IMR-90 (cell line): ENCODE data around the gene SLC25A12. TPM values are rescaled to one million over a fixed set of nuclear protein-coding genes. Genes with fewer than 3 reads are reported as not detected.
A peak's percentile ranks its signal among the peaks of the same experiment; 100 is the strongest.

ENCODE experiments used
- ATAC-seq: fragments of 200-7000 bp; cut with Tn5 transposase; 2 replicates; pipeline ENCODE4 v1.9.1; 2020; ENCODE audit warnings: low read depth, mild to moderate bottlenecking, moderate library complexity
- Bru-seq: library from RNA; stranded (reverse); fragments of 400-500 nt; gene quantifications from one replicate; lab custom pipeline; 2021; lab: Mats Ljungman, UMichigan
- BruChase-seq, 2 experiments: library from RNA; stranded (reverse); fragments of 400-500 nt; gene quantifications; one replicate each; lab custom pipeline; 2021; lab: Mats Ljungman, UMichigan
- BruUV-seq: library from RNA; stranded (reverse); fragments of 400-500 nt; replicated peaks from 2 replicates; lab custom pipeline; 2021; lab: Mats Ljungman, UMichigan
- CTCF ChIA-PET: fragments of 300-600 bp; formaldehyde crosslinking; extraction: SDS; loops from one replicate; lab custom pipeline; 2021; ENCODE audit warnings: antibody characterized with exemption; lab: Yijun Ruan, JAX
- POLR2A ChIA-PET: fragments of 300-600 bp; sonication (Branson Sonifier 250); formaldehyde crosslinking; loops from one replicate; lab custom pipeline; 2022; ENCODE audit warnings: antibody characterized with exemption; ENCODE audit not compliant: unreplicated experiment; lab: Charles Lee
- DNase-seq: peaks from one replicate; pipeline ENCODE4 v3.0.0; 2013
- H2AFZ ChIP-seq: replicated peaks from 2 replicates; pipeline ENCODE3; 2013; ENCODE audit warnings: low read length, mild to moderate bottlenecking; ENCODE audit not compliant: poor library complexity
- H2AK5ac ChIP-seq: 2 replicates; pipeline ENCODE4 v1.6.1; 2013; ENCODE audit warnings: low read depth, low read length, inconsistent platforms
- H2AK9ac ChIP-seq: replicated peaks from 2 replicates; pipeline ENCODE3; 2013; ENCODE audit warnings: mild to moderate bottlenecking, low read depth, low read length, moderate library complexity; ENCODE audit not compliant: poor library complexity
- H2BK120ac ChIP-seq: 2 replicates; pipeline ENCODE4 v1.6.1; 2013; ENCODE audit warnings: low read depth, low read length, inconsistent platforms
- H2BK15ac ChIP-seq: 3 replicates; pipeline ENCODE4 v1.6.1; 2013; ENCODE audit warnings: low read depth, low read length, inconsistent platforms
- H2BK20ac ChIP-seq: 2 replicates; pipeline ENCODE4 v1.6.1; 2013; ENCODE audit warnings: low read depth, mild to moderate bottlenecking, inconsistent platforms, low read length, moderate library complexity
- H2BK5ac ChIP-seq: 2 replicates; pipeline ENCODE4 v1.6.1; 2013; ENCODE audit warnings: mild to moderate bottlenecking, low read depth, low read length, inconsistent platforms; ENCODE audit not compliant: poor library complexity, severe bottlenecking
- H3K14ac ChIP-seq: replicated peaks from 2 replicates; pipeline ENCODE4 v1.6.1; 2013; ENCODE audit warnings: low read depth, low read length, inconsistent platforms
- H3K18ac ChIP-seq: 2 replicates; pipeline ENCODE4 v1.6.1; 2013; ENCODE audit warnings: low read depth, low read length, control low read depth
- H3K23ac ChIP-seq: 2 replicates; pipeline ENCODE4 v1.6.1; 2013; ENCODE audit warnings: low read depth, low read length, inconsistent platforms
- H3K27ac ChIP-seq: 2 replicates; pipeline ENCODE4 v1.5.1; 2013; ENCODE audit warnings: mild to moderate bottlenecking, control low read depth, low read length; ENCODE audit not compliant: insufficient read depth
- H3K27me3 ChIP-seq: 2 replicates; pipeline ENCODE4 v1.6.1; 2013; ENCODE audit warnings: low read length; ENCODE audit not compliant: control insufficient read depth, insufficient read depth
- H3K36me3 ChIP-seq: 2 replicates; pipeline ENCODE4 v1.6.1; 2013; ENCODE audit warnings: low read length, mixed read lengths; ENCODE audit not compliant: control insufficient read depth, insufficient read depth
- H3K4ac ChIP-seq: 2 replicates; pipeline ENCODE4 v1.6.1; 2013; ENCODE audit warnings: low read depth, low read length, inconsistent platforms
- H3K4me1 ChIP-seq: 2 replicates; pipeline ENCODE4 v1.6.1; 2013; ENCODE audit warnings: low read length, mixed read lengths; ENCODE audit not compliant: control insufficient read depth, insufficient read depth
- H3K4me2 ChIP-seq: 2 replicates; pipeline ENCODE4 v1.6.1; 2013; ENCODE audit warnings: low read depth, mild to moderate bottlenecking, control low read depth, low read length, moderate library complexity
- H3K4me3 ChIP-seq: 2 replicates; pipeline ENCODE4 v1.5.1; 2013; ENCODE audit warnings: low read depth, mild to moderate bottlenecking, control low read depth, low read length, moderate library complexity; ENCODE audit not compliant: insufficient read depth
- H3K56ac ChIP-seq: 2 replicates; pipeline ENCODE4 v1.6.1; 2013; ENCODE audit warnings: low read length, inconsistent platforms; ENCODE audit not compliant: insufficient read depth; ENCODE audit errors: extremely low read depth
- H3K79me1 ChIP-seq, 2 experiments: 2 replicates each; pipeline ENCODE4 v1.6.1; 2013; ENCODE audit warnings: low read length in 2 of 2, inconsistent platforms in 1 of 2, low read depth in 1 of 2
- H3K9ac ChIP-seq: 2 replicates; pipeline ENCODE4 v1.6.1; 2013; ENCODE audit warnings: low read depth, low read length, control low read depth
- H3K9me1 ChIP-seq: 2 replicates; pipeline ENCODE4 v1.6.1; 2013; ENCODE audit warnings: low read length, inconsistent platforms; ENCODE audit not compliant: insufficient read depth
- H3K9me3 ChIP-seq: 2 replicates; pipeline ENCODE4 v1.6.1; 2013; ENCODE audit warnings: low read length; ENCODE audit not compliant: control insufficient read depth, insufficient read depth
- H4K20me1 ChIP-seq: 2 replicates; pipeline ENCODE4 v1.6.1; 2013; ENCODE audit warnings: low read length, inconsistent platforms; ENCODE audit not compliant: insufficient read depth
- H4K5ac ChIP-seq: 2 replicates; pipeline ENCODE4 v1.6.1; 2013; ENCODE audit warnings: mild to moderate bottlenecking, low read depth, low read length, control low read depth
- H4K8ac ChIP-seq, 2 experiments: 2 replicates each; pipeline ENCODE4 v1.6.1; 2013; ENCODE audit warnings: low read depth in 2 of 2, low read length in 2 of 2, control low read depth in 1 of 2, inconsistent platforms in 1 of 2
- H4K91ac ChIP-seq: 2 replicates; pipeline ENCODE4 v1.6.1; 2013; ENCODE audit warnings: low read depth, low read length, inconsistent platforms; ENCODE audit not compliant: insufficient read depth
- BHLHE40 ChIP-seq: fragments of 150-350 bp; IDR thresholded peaks from 2 replicates; pipeline ENCODE4 v1.6.1; 2016; ENCODE audit warnings: mild to moderate bottlenecking, low read depth, low read length
- CEBPB ChIP-seq: IDR thresholded peaks from 2 replicates; pipeline ENCODE4 v1.6.1; 2012; ENCODE audit warnings: low read depth, low read length, improper control_type of control experiment
- CTCF ChIP-seq: conservative IDR thresholded peaks from 2 replicates; pipeline ENCODE4 v1.5.1; 2012; ENCODE audit warnings: mild to moderate bottlenecking, low read depth, low read length, improper control_type of control experiment
- ELK1 ChIP-seq: fragments of 150-350 bp; IDR thresholded peaks from 2 replicates; pipeline ENCODE4 v1.6.1; 2016; ENCODE audit warnings: low read depth, mild to moderate bottlenecking, low read length, moderate library complexity, borderline replicate concordance
- FOS ChIP-seq: fragments of 150-350 bp; IDR thresholded peaks from 2 replicates; pipeline ENCODE4 v1.6.1; 2016; ENCODE audit warnings: low read depth, low read length
- MXI1 ChIP-seq: IDR thresholded peaks from 2 replicates; pipeline ENCODE4 v1.6.1; 2012; ENCODE audit warnings: low read depth, mild to moderate bottlenecking, low read length, moderate library complexity, borderline replicate concordance
- NFE2L2 ChIP-seq: fragments of 150-350 bp; IDR thresholded peaks from 2 replicates; pipeline ENCODE4 v1.6.1; 2016; ENCODE audit warnings: low read depth, mild to moderate bottlenecking, low read length
- POLR2A ChIP-seq: IDR thresholded peaks from 2 replicates; pipeline ENCODE4 v1.6.1; 2012; ENCODE audit warnings: mild to moderate bottlenecking, low read depth, low read length
- RAD21 ChIP-seq: IDR thresholded peaks from 2 replicates; pipeline ENCODE4 v1.6.1; 2012; ENCODE audit warnings: low read length, improper control_type of control experiment
- RCOR1 ChIP-seq: IDR thresholded peaks from 2 replicates; pipeline ENCODE4 v1.6.1; 2012; ENCODE audit warnings: mild to moderate bottlenecking, low read length, improper control_type of control experiment; ENCODE audit not compliant: insufficient replicate concordance
- RFX5 ChIP-seq: IDR thresholded peaks from 2 replicates; pipeline ENCODE4 v1.8.0; 2012; ENCODE audit warnings: low read depth, mild to moderate bottlenecking, low read length, moderate library complexity
- SMC3 ChIP-seq: fragments of 150-350 bp; IDR thresholded peaks from 2 replicates; pipeline ENCODE4 v1.6.1; 2016; ENCODE audit warnings: low read depth, mild to moderate bottlenecking, antibody characterized with exemption, low read length, moderate library complexity
- WGBS, 2 experiments: methylation state at CpG; one replicate each; pipeline versions ENCODE4 v1.1.5 to v1.1.7; 2013; ENCODE audit warnings: missing lambda C conversion rate in 2 of 2; ENCODE audit not compliant: insufficient read length in 1 of 2; ENCODE audit errors: extremely low coverage in 2 of 2; 5-methylcytosine and 5-hydroxymethylcytosine counted together
- dilution Hi-C: fragments of 300-500 bp; cut with HindIII; formaldehyde crosslinking; loops from one replicate; pipeline ENCODE4 v1.14.3; 2018; ENCODE audit warnings: low sequenced_read_pairs; ENCODE audit not compliant: unreplicated experiment
- in situ Hi-C: fragments of 300-500 bp; cut with MboI; formaldehyde crosslinking; loops from 3 replicates; pipeline ENCODE4 v1.14.3; 2019; ENCODE audit warnings: low sequenced_read_pairs, inconsistent platforms, mixed read lengths
- intact Hi-C: fragments of 100-400 bp; cut with micrococcal nuclease; formaldehyde crosslinking; loops from 2 replicates; pipeline ENCODE4 v1.10.0; 2022
- long read RNA-seq: library from polyadenylated mRNA; unstranded; transcript quantifications from one replicate; pipeline ENCODE4 v2.0.0, GENCODE V29; 2021; ENCODE audit not compliant: unreplicated experiment
- polyA plus RNA-seq, 3 experiments: library from polyadenylated mRNA; depleted of rRNA; stranded (reverse); fragments of >200 nt; gene quantifications; 2 replicates each; pipeline ENCODE4 v1.2.3, GENCODE V29; 2012; ENCODE audit warnings: low replicate concordance in 1 of 3
- total RNA-seq: library from RNA; depleted of rRNA; stranded (reverse); fragments of >200 nt; gene quantifications from 2 replicates; pipeline ENCODE4 v1.2.3, GENCODE V29; 2012; rRNA removed

Gene SLC25A12
- total RNA-seq (17.6 and 23.6 TPM in 2 replicates), polyA plus RNA-seq (2012; rRNA removed) (13.9 and 16.3 TPM in 2 replicates), Bru-seq, nascent RNA (percentile 70 among the genes with signal in this experiment), BruChase-seq, experiment 1, labeled RNA remaining after a 6-hour chase (percentile 66 among the genes with signal in this experiment), BruChase-seq, experiment 2, labeled RNA remaining after a 2-hour chase (percentile 60 among the genes with signal in this experiment)
- 5.2 and 8.9 TPM in 2 replicates for polyA plus RNA-seq (2012; cell fraction: cytosol; rRNA removed)
- polyA plus RNA-seq (2012; cell fraction: nucleus; rRNA removed; ENCODE audit: low replicate concordance) = 12.7 and 38.3 TPM in 2 replicates
- long read RNA-seq, transcript SLC25A12-202 (18 exons, 2,979 nt) = major isoform, 15 of 24 reads
- long read RNA-seq, partial matches to known transcripts = 3 of 24 reads
- long read RNA-seq, other reads (novel, unspliced or antisense) = 6 of 24 reads

GRCh38 chr2:171893824-171894611 is at the start of gene SLC25A12:
Gene SLC25A12, minus strand, starts transcription at chr2:171894244. Its CDS starts 30 bp downstream, at chr2:171894214.
- Histone ChIP-seq H3K27ac (peak within 1 kb of the TSS; percentile 78), H2AK5ac (peak within 1 kb of the TSS; percentile 94), H4K91ac (peak within 1 kb of the TSS; percentile 54), H3K9me1 (0 out of 2 replicates have a peak, but pooled peaks cover 3% of the 10 kb centered on the region), H2BK120ac (peak within 1 kb of the TSS; percentile 64; the same call in 1 of the 2 replicates), H4K20me1 (no peaks in the 10 kb centered on the region), H2AK9ac (peak within 1 kb of the TSS; percentile 92), H2BK20ac (no peak within 1 kb of the TSS), H3K23ac (peak within 1 kb of the TSS; percentile 85), H2BK15ac (peak within 1 kb of the TSS; percentile 29; the same call in 1 of the 3 replicates), H4K8ac (peak within 1 kb of the TSS; percentile 82 to 94), H3K18ac (peak within 1 kb of the TSS; percentile 56), H3K79me1 (peaks cover 8 to 9% of the 10 kb centered on the region in 2 experiments; a peak in 3 of 4 replicates), H3K14ac (peak within 1 kb of the TSS; percentile 90), H2BK5ac (peak within 1 kb of the TSS; percentile 74), H3K9ac (peak within 1 kb of the TSS; percentile 82), H3K4me1 (no peaks in the 10 kb centered on the region), H3K9me3 (no peaks in the 10 kb centered on the region), H3K4me2 (peak within 1 kb of the TSS; percentile 96), H2AFZ (peak within 1 kb of the TSS; percentile 99), H3K4me3 (peak within 1 kb of the TSS; percentile 85), H3K56ac (peak within 1 kb of the TSS; percentile 50; the same call in 1 of the 2 replicates), H3K4ac (peak within 1 kb of the TSS; percentile 86), H3K27me3 (no peaks in the 10 kb centered on the region), H3K36me3 (no peaks in the 10 kb centered on the region; the same call in 1 of the 2 replicates), H4K5ac (peak within 1 kb of the TSS; percentile 68)
- in situ Hi-C loops (no loop called here), dilution Hi-C loops (no loop called here), intact Hi-C loops (loop anchor here (5.0 kb wide), 1 partner anchor 82 kb away; no protein-coding TSS in a partner anchor)
- BruUV-seq = no TSS peak
- DNase-seq (peak; percentile 73), ATAC-seq (peak; percentile 97)
- POLR2A ChIA-PET = interaction anchor here (0.8 kb wide), 1 partner anchor 79 kb away, joined by 7 read pairs; no protein-coding TSS in a partner anchor
- CTCF ChIA-PET = interaction anchor here (2.0 kb wide), 1 partner anchor 17 kb away, joined by 4 read pairs; no protein-coding TSS in a partner anchor
- 0% methylated on average over 33 of the region's 63 CpGs; no CpG with 5 or more reads in 1 of the 2 experiments for WGBS, 2 experiments
- TF ChIP-seq RAD21 (0 out of 2 replicates have a peak, but pooled peaks have one; percentile 6), CEBPB (peak; percentile 60; the same call in 1 of the 2 replicates), MXI1 (peak; percentile 63; the same call in 1 of the 2 replicates), CTCF (no peak), POLR2A (peak; percentile 67), ELK1 (no peak), NFE2L2 (no peak), FOS (no peak), RCOR1 (no peak), SMC3 (no peak), RFX5 (no peak), BHLHE40 (0 out of 2 replicates have a peak, but pooled peaks have one; percentile 11)
